HepG2 (cell line): ENCODE data around the gene WSB2. TPM values are rescaled to one million over a fixed set of nuclear protein-coding genes. Genes with fewer than 3 reads are reported as not detected.

Source experiments
- ATF7 ChIP-seq, 2 experiments: fragments of 450-650 bp in 1 of 2; sonication (generic) in 1 of 2; formaldehyde crosslinking in 1 of 2; IDR thresholded peaks; 2 replicates each; pipeline versions ENCODE4 v1.4.0 to v1.6.1; 2016 to 2020; ENCODE audit warnings: antibody characterized with exemption in 1 of 2, mild to moderate bottlenecking in 1 of 2, missing genetic modification reagents in 1 of 2
- CCDC6 ChIP-seq: sonication (generic); formaldehyde crosslinking; IDR thresholded peaks from 2 replicates; pipeline ENCODE4 v1.8.1; 2022; ENCODE audit warnings: mild to moderate bottlenecking, missing genetic modification reagents, moderate library complexity
- HCFC1 ChIP-seq: fragments of 150-350 bp; IDR thresholded peaks from 2 replicates; pipeline ENCODE4 v1.6.1; 2014; ENCODE audit warnings: low read depth, low read length
- HOMEZ ChIP-seq: IDR thresholded peaks from 2 replicates; pipeline ENCODE4 v1.6.1; 2016; ENCODE audit warnings: low read depth
- MED1 ChIP-seq: sonication (generic); formaldehyde crosslinking; IDR thresholded peaks from 2 replicates; pipeline ENCODE4 v1.4.0; 2020; ENCODE audit warnings: missing genetic modification reagents
- PHF8 ChIP-seq: sonication (generic); formaldehyde crosslinking; IDR thresholded peaks from 2 replicates; pipeline ENCODE4 v1.5.0; 2020; ENCODE audit warnings: missing genetic modification reagents
- PITX1 ChIP-seq: sonication (generic); formaldehyde crosslinking; IDR thresholded peaks from 2 replicates; pipeline ENCODE4 v1.5.1; 2020; ENCODE audit warnings: mild to moderate bottlenecking, missing genetic modification reagents
- PRPF4 ChIP-seq: fragments of 200-400 bp; formaldehyde crosslinking; IDR thresholded peaks from 2 replicates; pipeline ENCODE4 v1.6.1; 2016; ENCODE audit warnings: low read length, low read depth; ENCODE audit not compliant: poor library complexity, severe bottlenecking
- SRF ChIP-seq: IDR thresholded peaks from 2 replicates; pipeline ENCODE4 v1.6.1; 2011; ENCODE audit warnings: mild to moderate bottlenecking, low read depth, low read length, moderate library complexity
- ZBED4 ChIP-seq: sonication (generic); formaldehyde crosslinking; IDR thresholded peaks from 2 replicates; pipeline ENCODE4 v1.4.0; 2020; ENCODE audit warnings: missing genetic modification reagents, borderline replicate concordance
- ZBTB2 ChIP-seq: sonication (generic); formaldehyde crosslinking; IDR thresholded peaks from 2 replicates; pipeline ENCODE4 v1.8.0; 2022; ENCODE audit warnings: low read depth, missing genetic modification reagents
- ZMYM4 ChIP-seq: sonication (generic); formaldehyde crosslinking; IDR thresholded peaks from 2 replicates; pipeline ENCODE4 v1.8.1; 2023; ENCODE audit warnings: mild to moderate bottlenecking, missing genetic modification reagents
- ZNF136 ChIP-seq: sonication (generic); formaldehyde crosslinking; IDR thresholded peaks from 2 replicates; pipeline ENCODE4 v1.8.1; 2022; ENCODE audit warnings: low read depth, mild to moderate bottlenecking, moderate library complexity, missing genetic modification reagents
- ZNF225 ChIP-seq: sonication (generic); formaldehyde crosslinking; IDR thresholded peaks from 2 replicates; pipeline ENCODE4 v1.4.0; 2020; ENCODE audit warnings: mild to moderate bottlenecking, missing genetic modification reagents
- ZNF264 ChIP-seq: sonication (generic); formaldehyde crosslinking; IDR thresholded peaks from 2 replicates; pipeline ENCODE4 v1.4.0; 2020; ENCODE audit warnings: missing genetic modification reagents
- ZNF280B ChIP-seq: sonication (generic); formaldehyde crosslinking; IDR thresholded peaks from 2 replicates; pipeline ENCODE4 v1.5.0; 2020; ENCODE audit warnings: missing genetic modification reagents, mild to moderate bottlenecking, borderline replicate concordance
- ZNF33B ChIP-seq: sonication (generic); formaldehyde crosslinking; IDR thresholded peaks from 2 replicates; pipeline ENCODE4 v1.5.1; 2020; ENCODE audit warnings: mild to moderate bottlenecking, missing genetic modification reagents
- ZNF652 ChIP-seq: IDR thresholded peaks from 2 replicates; pipeline ENCODE4 v1.6.1; 2016; ENCODE audit warnings: low read depth, borderline replicate concordance
- ZSCAN5A ChIP-seq: sonication (generic); formaldehyde crosslinking; IDR thresholded peaks from 2 replicates; pipeline ENCODE4 v1.8.0; 2022; ENCODE audit warnings: mild to moderate bottlenecking, missing genetic modification reagents, borderline replicate concordance
- polyA plus RNA-seq, 8 experiments: library from polyadenylated mRNA; depleted of rRNA in 3 of 8; stranded (reverse) in 7 of 8; unstranded in 1 of 8; fragments of >200 nt; fragmentation: Illumina TruSeq in 4 of 8; extraction: Trizol in 4 of 8; gene quantifications; 2 replicates each; pipeline versions ENCODE4 v1.2.1 to v1.2.3, GENCODE V29; 2011 to 2016; ENCODE audit warnings: low read depth in 4 of 8, missing spikeins in 1 of 8, mixed read lengths in 1 of 8; ENCODE audit not compliant: insufficient read depth in 1 of 8
- total RNA-seq, 5 experiments: library from RNA; depleted of rRNA; stranded (reverse); fragments of >200 nt; fragmentation: Illumina TruSeq; extraction: Trizol; gene quantifications; 2 replicates each; pipeline ENCODE4 v1.2.3, GENCODE V29; 2016; ENCODE audit warnings: low read depth in 1 of 5

Gene WSB2
- total and polyA plus RNA-seq, 2 of the 13 experiments (the other 11 are each of a cell fraction or from before 2014, with no cell fraction given): 31.0 to 82.8 TPM

GRCh38 chr12:118063576-118064391 lies 2.8 kb upstream of the WSB2 start (continued):
- TF ChIP-seq PRPF4 (no peak), ZNF136 (CRISPR knock-in tag) (no peak), ZMYM4 (CRISPR knock-in tag) (no peak), PHF8 (no peak), ZNF33B (CRISPR knock-in tag) (no peak), ZBTB2 (CRISPR knock-in tag) (no peak), ZSCAN5A (no peak), ZNF264 (CRISPR knock-in tag) (0 out of 2 replicates have a peak, but pooled peaks have one; percentile 33), ZBED4 (CRISPR knock-in tag) (no peak), ZNF280B (no peak), ZNF652 (CRISPR knock-in tag) (no peak), CCDC6 (CRISPR knock-in tag) (no peak), MED1 (CRISPR knock-in tag) (peak; percentile 49), PITX1 (peak; percentile 89), HOMEZ (CRISPR knock-in tag) (no peak), SRF (no peak), ZNF225 (CRISPR knock-in tag) (no peak), HCFC1 (no peak), ATF7 (IDR thresholded peaks at IDR 0.05) (peak; percentile 53; the same call in 1 of the 2 replicates), ATF7 (CRISPR knock-in tag; IDR thresholded peaks at IDR 0.05) (no peak)
